Panc1 (cell line): Measurements from ENCODE around the gene CEBPZ. TPM values are rescaled to one million over a fixed set of nuclear protein-coding genes. Genes with fewer than 3 reads are reported as not detected.
"Not testable (repeated sequence)": the region's sequence is repeated elsewhere in the genome, so short reads cannot be mapped to it uniquely, and the experiment has no call there.

ENCODE experiments used
- ATAC-seq: fragments of 200-7000 bp; cut with Tn5 transposase; 2 replicates; pipeline ENCODE4 v1.9.1; 2020; ENCODE audit warnings: mild to moderate bottlenecking, moderate library complexity
- BruUV-seq: library from RNA; stranded (reverse); fragments of 400-500 nt; replicated peaks from 2 replicates; lab custom pipeline; 2021; lab: Mats Ljungman, UMichigan
- CTCF ChIA-PET: fragments of 300-600 bp; sonication (Branson Sonifier 250); formaldehyde crosslinking; loops from one replicate; lab custom pipeline; 2022; ENCODE audit warnings: antibody characterized with exemption; lab: Charles Lee
- POLR2A ChIA-PET: fragments of 300-600 bp; sonication (Branson Sonifier 250); formaldehyde crosslinking; loops from one replicate; lab custom pipeline; 2022; ENCODE audit warnings: antibody characterized with exemption; lab: Charles Lee
- DNase-seq: peaks from one replicate; pipeline ENCODE4 v3.0.0-alpha.2; 2010; ENCODE audit warnings: low read depth, low spot score
- H3K27ac ChIP-seq: 2 replicates; pipeline ENCODE4 v1.5.1; 2011; ENCODE audit warnings: mild to moderate bottlenecking, low read length, inconsistent platforms
- H3K27me3 ChIP-seq: fragments of 200-500 bp; sonication (Bioruptor generic); 2 replicates; pipeline ENCODE4 v1.6.0; 2014; ENCODE audit warnings: low read length, inconsistent platforms; ENCODE audit not compliant: control insufficient read depth, insufficient read depth
- H3K36me3 ChIP-seq: fragments of 200-500 bp; sonication (Bioruptor generic); 2 replicates; pipeline ENCODE4 v1.5.1; 2014; ENCODE audit warnings: inconsistent platforms, mild to moderate bottlenecking, low read length, moderate library complexity; ENCODE audit not compliant: control insufficient read depth, insufficient read depth
- H3K4me1 ChIP-seq: 2 replicates; pipeline ENCODE4 v1.5.1; 2011; ENCODE audit warnings: inconsistent platforms, mild to moderate bottlenecking, low read length, moderate library complexity; ENCODE audit not compliant: control insufficient read depth, insufficient read depth
- H3K4me3 ChIP-seq, 2 experiments: 2 replicates each; pipeline ENCODE4 v1.5.1; 2011 to 2012; ENCODE audit warnings: low read depth in 2 of 2, low read length in 2 of 2, mild to moderate bottlenecking in 2 of 2, inconsistent platforms in 1 of 2, moderate library complexity in 1 of 2
- H3K9me3 ChIP-seq: fragments of 200-500 bp; sonication (Bioruptor generic); 2 replicates; pipeline ENCODE4 v1.5.1; 2014; ENCODE audit warnings: low read depth, mild to moderate bottlenecking, inconsistent platforms, low read length, moderate library complexity; ENCODE audit not compliant: control insufficient read depth, insufficient read depth
- CTCF ChIP-seq: fragments of 450-650 bp; IDR thresholded peaks from 2 replicates; pipeline ENCODE4 v1.5.1; 2017; ENCODE audit warnings: mild to moderate bottlenecking
- POLR2AphosphoS5 ChIP-seq: IDR thresholded peaks from 2 replicates; pipeline ENCODE4 v1.6.1; 2012; ENCODE audit warnings: mild to moderate bottlenecking, low read depth, low read length, moderate library complexity
- SIN3A ChIP-seq: IDR thresholded peaks from 2 replicates; pipeline ENCODE4 v1.6.1; 2012; ENCODE audit warnings: low read depth, mild to moderate bottlenecking, low read length, moderate library complexity, borderline replicate concordance; ENCODE audit not compliant: insufficient read depth
- TCF7L2 ChIP-seq: IDR thresholded peaks from 2 replicates; pipeline ENCODE4 v1.6.1; 2011; ENCODE audit warnings: mild to moderate bottlenecking, low read depth, low read length, inconsistent platforms
- in situ Hi-C: cut with HindIII; loops from 2 replicates; pipeline ENCODE4 v1.10.0; 2016; ENCODE audit warnings: low sequenced_read_pairs, low pct_unique_long_range_greater_than_20kb
- intact Hi-C: fragments of 100-400 bp; cut with micrococcal nuclease; formaldehyde crosslinking; loops from one replicate; pipeline ENCODE4 v1.10.0; 2022; ENCODE audit not compliant: unreplicated experiment
- total RNA-seq: library from RNA; stranded (reverse); gene quantifications from one replicate; pipeline ENCODE4 v1.2.1, GENCODE V29; 2021; ENCODE audit not compliant: unreplicated experiment
- TF ChIP-seq, protein P1 (sequence below), 2 experiments: IDR thresholded peaks; 2 replicates each; pipeline ENCODE4 v1.6.1; 2011 to 2012; ENCODE audit warnings: low read depth in 2 of 2, control low read depth in 1 of 2, low read length in 1 of 2, mild to moderate bottlenecking in 1 of 2, moderate library complexity in 1 of 2; ENCODE audit not compliant: insufficient read depth in 1 of 2

The CEBPZ gene
- total RNA-seq, 1 experiment from 2014 or later = 63.8 TPM

DNA sequence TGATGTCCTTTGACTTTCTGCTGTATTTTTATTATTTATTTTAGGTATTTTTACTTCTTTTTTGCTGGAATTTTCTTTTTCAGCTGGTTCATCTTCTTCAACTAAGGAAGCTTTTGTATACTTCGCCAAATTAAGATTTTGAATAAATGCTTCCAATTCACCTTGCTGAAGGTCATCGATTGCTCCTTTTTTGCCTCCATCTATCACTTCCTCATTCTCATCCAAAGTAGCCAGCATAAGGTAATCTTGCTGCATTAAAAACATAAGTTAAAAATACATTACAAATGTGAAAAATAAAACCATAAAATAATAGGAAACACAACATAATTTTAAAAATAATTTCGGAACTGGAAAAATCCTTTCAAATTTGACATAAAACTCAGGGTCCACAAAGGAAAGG lies 2.6 kb downstream of the CEBPZ start:
- no TSS peak for BruUV-seq
- H3K27ac ChIP-seq = no peak overlapping the region
- POLR2A ChIA-PET = no interaction called here
- ATAC-seq (no peak), DNase-seq (no peak)
- CTCF ChIA-PET = no interaction called here
- H3K4me3 ChIP-seq = no peak overlapping the region
- H3K9me3 ChIP-seq = no peaks in the 10 kb centered on the region
- H3K27me3 ChIP-seq = no peaks in the 10 kb centered on the region
- TF ChIP-seq, protein P1, sequence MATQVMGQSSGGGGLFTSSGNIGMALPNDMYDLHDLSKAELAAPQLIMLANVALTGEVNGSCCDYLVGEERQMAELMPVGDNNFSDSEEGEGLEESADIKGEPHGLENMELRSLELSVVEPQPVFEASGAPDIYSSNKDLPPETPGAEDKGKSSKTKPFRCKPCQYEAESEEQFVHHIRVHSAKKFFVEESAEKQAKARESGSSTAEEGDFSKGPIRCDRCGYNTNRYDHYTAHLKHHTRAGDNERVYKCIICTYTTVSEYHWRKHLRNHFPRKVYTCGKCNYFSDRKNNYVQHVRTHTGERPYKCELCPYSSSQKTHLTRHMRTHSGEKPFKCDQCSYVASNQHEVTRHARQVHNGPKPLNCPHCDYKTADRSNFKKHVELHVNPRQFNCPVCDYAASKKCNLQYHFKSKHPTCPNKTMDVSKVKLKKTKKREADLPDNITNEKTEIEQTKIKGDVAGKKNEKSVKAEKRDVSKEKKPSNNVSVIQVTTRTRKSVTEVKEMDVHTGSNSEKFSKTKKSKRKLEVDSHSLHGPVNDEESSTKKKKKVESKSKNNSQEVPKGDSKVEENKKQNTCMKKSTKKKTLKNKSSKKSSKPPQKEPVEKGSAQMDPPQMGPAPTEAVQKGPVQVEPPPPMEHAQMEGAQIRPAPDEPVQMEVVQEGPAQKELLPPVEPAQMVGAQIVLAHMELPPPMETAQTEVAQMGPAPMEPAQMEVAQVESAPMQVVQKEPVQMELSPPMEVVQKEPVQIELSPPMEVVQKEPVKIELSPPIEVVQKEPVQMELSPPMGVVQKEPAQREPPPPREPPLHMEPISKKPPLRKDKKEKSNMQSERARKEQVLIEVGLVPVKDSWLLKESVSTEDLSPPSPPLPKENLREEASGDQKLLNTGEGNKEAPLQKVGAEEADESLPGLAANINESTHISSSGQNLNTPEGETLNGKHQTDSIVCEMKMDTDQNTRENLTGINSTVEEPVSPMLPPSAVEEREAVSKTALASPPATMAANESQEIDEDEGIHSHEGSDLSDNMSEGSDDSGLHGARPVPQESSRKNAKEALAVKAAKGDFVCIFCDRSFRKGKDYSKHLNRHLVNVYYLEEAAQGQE (IDR thresholded peaks at IDR 0.05; ENCODE audit: insufficient read depth in 1 of 2, low read depth in 2 of 2, low read length in 1 of 2) = no peak
- TF ChIP-seq TCF7L2 (no peak), POLR2AphosphoS5 (no peak), SIN3A (no peak), CTCF (no peak)
- H3K4me1 ChIP-seq = peaks cover 16% of the 10 kb centered on the region
- peaks cover 26% of the 10 kb centered on the region for H3K36me3 ChIP-seq
- in situ Hi-C loops (no loop called here), intact Hi-C loops (no loop called here)

DNA sequence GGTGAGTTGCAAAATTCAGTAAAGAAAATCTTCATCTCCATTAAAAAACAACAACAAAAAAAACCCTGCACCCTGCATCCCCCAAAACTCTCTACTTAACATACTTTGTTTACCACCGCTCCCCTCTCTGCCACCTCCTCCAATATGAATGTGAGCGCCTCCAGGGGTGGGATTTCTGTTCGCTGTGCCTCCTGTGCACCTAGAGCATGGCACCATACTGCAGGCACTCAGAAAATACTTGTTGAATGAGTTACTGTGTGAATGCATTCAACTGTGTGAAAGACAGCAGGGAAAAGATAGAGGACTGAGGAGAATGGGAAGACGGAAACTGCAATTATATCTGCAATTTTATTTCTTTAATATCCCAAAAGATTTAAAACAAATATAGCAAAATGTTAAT lies 4.5 kb downstream of the CEBPZ start:
- DNase-seq (no peak), ATAC-seq (no peak)
- POLR2A ChIA-PET = no interaction called here
- H3K4me1 ChIP-seq = peaks cover 9% of the 10 kb centered on the region; the same call in 1 of the 2 replicates
- in situ Hi-C loops (no loop called here), intact Hi-C loops (no loop called here)
- TF ChIP-seq POLR2AphosphoS5 (no peak), CTCF (no peak), SIN3A (no peak), TCF7L2 (no peak)
- TF ChIP-seq, protein P1 (IDR thresholded peaks at IDR 0.05; ENCODE audit: insufficient read depth in 1 of 2, low read depth in 2 of 2, low read length in 1 of 2) = no peak
- no peak overlapping the region for H3K27ac ChIP-seq
- H3K36me3 ChIP-seq = peaks cover 34% of the 10 kb centered on the region
- H3K9me3 ChIP-seq = no peaks in the 10 kb centered on the region
- CTCF ChIA-PET = no interaction called here
- H3K27me3 ChIP-seq = no peaks in the 10 kb centered on the region
- H3K4me3 ChIP-seq = no peak overlapping the region
- no TSS peak for BruUV-seq

GRCh38 chr2:37225129-37225528 lies 6.3 kb downstream of the CEBPZ start:
- H3K9me3 ChIP-seq, H3K27me3 ChIP-seq, CTCF ChIA-PET, POLR2A ChIA-PET, ATAC-seq, H3K4me1 ChIP-seq, in situ Hi-C loops, DNase-seq, BruUV-seq, intact Hi-C loops, H3K27ac ChIP-seq, H3K4me3 ChIP-seq: not testable (repeated sequence)
- H3K36me3 ChIP-seq = peaks cover 36% of the 10 kb centered on the region
